ENCODE results near the gene TNF.
A peak's percentile ranks its signal among the peaks of the same experiment; 100 is the strongest.

Gene TNF

GRCh38 chr6:31572041-31572911 is 3.1 kb upstream of the TNF start, which contains the start of gene LTA:
Gene LTA (plus strand): TSS chr6:31572289. CDS start chr6:31572743, 454 bp downstream.
- DNase-seq (ENCODE audit: low read depth in 4 of 4, low spot score in 1 of 4) = peak in 3 of 4 experiments; percentile 59 to 81 (median 72)

- no peak for DNase-seq (ENCODE audit: low read depth in 4 of 4, low spot score in 1 of 4)
These were observed 1.9 kb upstream of the TNF start for GRCh38 chr6:31573239-31574105.

GRCh38 chr6:31574106-31575061 is 981 bp upstream of the TNF start:
- peak in 2 of 4 experiments; percentile 30 to 71 for DNase-seq (ENCODE audit: low read depth in 4 of 4, low spot score in 1 of 4)

GRCh38 chr6:31575952-31576685 is 754 bp downstream of the TNF start:
- no peak for DNase-seq (ENCODE audit: low read depth in 4 of 4, low spot score in 1 of 4)

- peak in 1 of 4 experiments; percentile 49 for DNase-seq (ENCODE audit: low read depth in 4 of 4, low spot score in 1 of 4)
These were observed 1.7 kb downstream of the TNF start for GRCh38 chr6:31576897-31577578.

- no peak for DNase-seq (ENCODE audit: low read depth in 4 of 4, low spot score in 1 of 4)
These were observed 2.2 kb downstream of the TNF start for GRCh38 chr6:31577579-31577966.

- peak in 1 of 4 experiments; percentile 37 for DNase-seq (ENCODE audit: low read depth in 4 of 4, low spot score in 1 of 4)
These were observed 3.1 kb downstream of the TNF start for GRCh38 chr6:31578184-31579118.

- no peak for DNase-seq (ENCODE audit: low read depth in 4 of 4, low spot score in 1 of 4)
These were observed 3.7 kb downstream of the TNF start for GRCh38 chr6:31579119-31579505.

- peak in 1 of 4 experiments; percentile 41 for DNase-seq (ENCODE audit: low read depth in 4 of 4, low spot score in 1 of 4)
These were observed 4.4 kb downstream of the TNF start for GRCh38 chr6:31579546-31580437.

- no peak for DNase-seq (ENCODE audit: low read depth in 4 of 4, low spot score in 1 of 4)
These were observed 5.0 kb downstream of the TNF start for GRCh38 chr6:31580438-31580740.

- peak; percentile 74 to 92 (median 82) for DNase-seq (ENCODE audit: low read depth in 4 of 4, low spot score in 1 of 4)
These were observed 5.6 kb downstream of the TNF start for GRCh38 chr6:31580807-31581433.

- no peak for DNase-seq (ENCODE audit: low read depth in 4 of 4, low spot score in 1 of 4)
These were observed 6.3 kb downstream of the TNF start for GRCh38 chr6:31581434-31582229.

GRCh38 chr6:31582230-31582643 is 6.9 kb downstream of the TNF start, which contains the start of gene LTB:
Gene LTB (minus strand): TSS chr6:31582424. CDS start chr6:31582417, 7 bp downstream.
- no peak for DNase-seq (ENCODE audit: low read depth in 4 of 4, low spot score in 1 of 4)

- no peak for DNase-seq (ENCODE audit: low read depth in 4 of 4, low spot score in 1 of 4)
These were observed 10.1 kb downstream of the TNF start for GRCh38 chr6:31585491-31585890.

- DNase-seq (ENCODE audit: low read depth in 4 of 4, low spot score in 1 of 4) = no peak
These were observed 10.6 kb downstream of the TNF start, which contains the start of gene LST1 for GRCh38 chr6:31586008-31586407. Gene LST1 (plus strand): TSS chr6:31586277. CDS start chr6:31587300, 1,023 bp downstream.

Measured in stimulated activated CD4-positive, alpha-beta T cell treated with anti-CD3 and anti-CD28 coated beads, Interleukin-1b, Interleukin-23, amount 100 ng/mL, for 24 hours (primary cell).